Activated effector memory CD4-positive, alpha-beta T cell treated with anti-CD3 and anti-CD28 coated beads, Interleukin-2, amount 50 U/mL, for 16 hours (primary cell): ENCODE measurements around the gene BAZ1A.
"Not testable (repeated sequence)": the region's sequence is repeated elsewhere in the genome, so short reads cannot be mapped to it uniquely, and the experiment has no call there.

ENCODE experiments used
- DNase-seq: peaks from one replicate; pipeline ENCODE4 v3.0.0-alpha.2; 2020

BAZ1A gene

GRCh38 chr14:34857689-34858449, 17.3 kb downstream of the BAZ1A start:
- DNase-seq = no peak

GRCh38 chr14:34853041-34853440, 22.1 kb downstream of the BAZ1A start:
- DNase-seq = no peak

GRCh38 chr14:34851395-34851794, 23.8 kb downstream of the BAZ1A start:
- no peak for DNase-seq

- DNase-seq = no peak
Measured at GRCh38 chr14:34845869-34846268, 29.3 kb downstream of the BAZ1A start.

GRCh38 chr14:34843011-34843554, 32.1 kb downstream of the BAZ1A start:
- DNase-seq = no peak

GRCh38 chr14:34837801-34838322, 37.3 kb downstream of the BAZ1A start:
- no peak for DNase-seq

- DNase-seq = no peak
Measured at GRCh38 chr14:34835312-34835711, 39.8 kb downstream of the BAZ1A start.

- no peak for DNase-seq
Measured at GRCh38 chr14:34833549-34834523, 41.3 kb downstream of the BAZ1A start.

- no peak for DNase-seq
Measured at GRCh38 chr14:34826661-34827060, 48.5 kb downstream of the BAZ1A start.

GRCh38 chr14:34824826-34825225, 50.3 kb downstream of the BAZ1A start:
- DNase-seq = no peak

GRCh38 chr14:34824256-34824655, 50.9 kb downstream of the BAZ1A start:
- DNase-seq = no peak

GRCh38 chr14:34817768-34818167, 57.4 kb downstream of the BAZ1A start:
- DNase-seq = no peak

GRCh38 chr14:34810028-34810427, 65.1 kb downstream of the BAZ1A start:
- no peak for DNase-seq

- DNase-seq = no peak
Measured at GRCh38 chr14:34806257-34806656, 68.9 kb downstream of the BAZ1A start.

GRCh38 chr14:34804933-34805332, 70.2 kb downstream of the BAZ1A start:
- no peak for DNase-seq

- not testable (repeated sequence) for DNase-seq
Measured at GRCh38 chr14:34798861-34799260, 76.3 kb downstream of the BAZ1A start.

GRCh38 chr14:34797747-34798583, 77.2 kb downstream of the BAZ1A start:
- no peak for DNase-seq

- DNase-seq = no peak
Measured at GRCh38 chr14:34796902-34797301, 78.3 kb downstream of the BAZ1A start.

GRCh38 chr14:34794941-34795340, 80.2 kb downstream of the BAZ1A start:
- no peak for DNase-seq

- no peak for DNase-seq
Measured at GRCh38 chr14:34794217-34794616, 80.9 kb downstream of the BAZ1A start.

- no peak for DNase-seq
Measured at GRCh38 chr14:34792598-34792997, 82.6 kb downstream of the BAZ1A start.

- DNase-seq = no peak
Measured at GRCh38 chr14:34785223-34786006, 89.7 kb downstream of the BAZ1A start.
